NCI-H187 treated with DMSO at 0.1 percent for 48 hours (cell line): Measurements from ENCODE around the gene METTL26.

Experiments used
- DNase-seq: peaks from one replicate; lab custom pipeline; 2025; lab: John Stamatoyannopoulos, UW

METTL26 gene

DNA sequence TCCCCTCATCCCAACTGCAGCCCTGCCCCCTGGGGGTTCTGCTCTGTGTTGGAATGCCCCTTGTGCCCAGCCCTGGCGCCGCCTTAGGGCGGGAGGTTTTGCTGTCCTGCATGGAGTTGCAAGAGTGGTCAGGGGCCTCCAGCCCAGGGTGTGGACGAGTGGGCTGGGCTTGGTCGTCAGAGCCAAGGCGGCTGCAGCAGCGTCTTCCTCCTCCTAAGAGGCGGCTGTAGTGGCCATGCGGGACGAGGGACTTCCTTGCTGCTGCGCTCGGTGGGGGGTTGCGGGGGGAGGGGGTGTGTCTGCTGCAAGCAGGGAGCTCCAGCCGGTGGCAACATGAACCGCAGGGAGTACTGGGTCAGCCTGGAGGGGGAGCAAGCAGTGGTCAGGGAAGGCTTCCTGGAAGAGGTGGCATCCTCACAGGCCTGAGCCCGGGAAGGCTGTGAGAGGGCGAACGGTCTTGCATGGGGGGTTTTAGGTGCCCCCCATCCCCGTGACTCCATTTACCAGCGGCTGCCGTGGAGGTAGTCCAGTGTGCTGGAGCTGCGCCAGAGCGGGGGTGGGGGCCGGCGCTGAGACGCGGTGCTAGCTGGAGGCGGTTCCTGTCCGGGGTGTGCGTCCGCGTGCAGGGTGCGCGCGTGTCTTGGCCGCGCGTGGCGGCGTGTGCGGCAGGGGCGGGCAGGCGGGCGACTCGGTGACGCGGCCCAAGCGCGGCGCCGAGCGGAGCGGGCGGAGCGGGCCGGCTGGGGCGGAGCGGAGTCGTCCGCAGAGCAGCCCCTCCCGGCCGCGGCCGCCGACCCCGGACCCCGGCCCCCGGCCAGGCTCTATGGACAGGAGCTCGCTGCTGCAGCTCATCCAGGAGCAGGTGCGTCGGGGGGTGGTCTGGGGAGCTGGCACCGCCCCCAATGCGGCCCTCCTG is 39.1 kb upstream of the METTL26 start, which contains the start of gene RHBDL1:
Gene RHBDL1 (plus strand): TSS at position 704 of the 916 bp plus-strand sequence. CDS start 120 bp downstream, at position 824.
- no peak for DNase-seq

DNA sequence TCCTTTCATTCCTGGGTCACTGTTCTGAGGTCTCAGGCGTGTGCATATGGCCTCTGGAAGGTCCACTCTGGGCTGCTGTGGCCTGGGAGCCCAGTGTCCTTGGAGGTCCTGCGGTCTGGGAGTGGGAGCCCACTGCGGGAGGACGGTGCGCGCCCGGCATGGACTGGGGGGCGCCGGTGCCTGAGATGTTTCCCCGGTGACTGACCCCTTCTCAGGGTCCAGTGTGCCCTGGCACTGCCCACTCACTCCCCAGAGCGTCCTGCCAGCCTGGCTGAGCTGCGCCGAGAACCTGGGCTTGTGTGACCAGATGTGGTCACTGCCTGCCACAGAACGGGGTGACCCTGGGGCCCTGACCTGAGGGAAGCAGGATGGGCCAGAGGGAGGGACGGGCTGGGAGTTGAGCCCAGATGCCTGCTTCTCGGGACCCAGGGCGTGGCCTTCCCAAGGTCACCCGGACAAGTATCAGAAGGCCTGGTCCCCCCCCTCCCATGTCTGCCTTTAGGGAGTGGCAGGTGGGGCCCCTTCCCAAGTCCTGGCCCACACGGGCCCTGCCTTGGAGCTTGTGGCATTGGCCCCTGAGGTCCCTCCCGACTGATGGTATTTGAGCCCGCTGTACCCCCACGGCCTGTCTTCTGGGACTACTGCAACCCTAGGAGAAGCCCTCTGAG is 38.2 kb upstream of the METTL26 start:
- no peak for DNase-seq

DNA sequence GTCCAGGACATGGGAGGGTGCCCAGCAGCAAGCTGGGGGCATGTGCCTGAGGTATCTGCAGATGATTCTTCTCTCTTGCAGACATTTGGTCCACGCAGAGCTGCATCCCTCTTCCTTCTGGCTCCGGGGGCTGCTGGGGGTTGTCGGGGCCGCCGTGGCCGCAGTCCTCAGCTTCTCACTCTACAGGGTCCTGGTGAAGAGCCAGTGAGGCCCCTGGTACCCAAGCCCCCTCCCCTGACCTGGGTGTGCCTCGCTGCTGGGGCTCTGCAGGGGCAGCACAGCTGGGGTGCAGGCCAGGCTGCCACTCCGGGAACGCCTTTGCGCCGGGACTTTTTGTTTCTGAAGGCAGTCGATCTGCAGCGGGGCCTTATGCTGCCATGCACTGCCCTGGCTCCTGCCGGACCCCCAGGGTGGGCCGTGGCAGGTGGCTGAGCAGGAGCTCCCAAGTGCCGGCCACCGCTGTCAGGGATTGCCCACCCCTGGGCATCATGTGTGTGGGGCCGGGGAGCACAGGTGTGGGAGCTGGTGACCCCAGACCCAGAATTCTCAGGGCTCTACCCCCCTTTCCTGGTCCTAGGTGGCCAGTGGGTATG is 37.4 kb upstream of the METTL26 start:
- DNase-seq, result no peak

DNA sequence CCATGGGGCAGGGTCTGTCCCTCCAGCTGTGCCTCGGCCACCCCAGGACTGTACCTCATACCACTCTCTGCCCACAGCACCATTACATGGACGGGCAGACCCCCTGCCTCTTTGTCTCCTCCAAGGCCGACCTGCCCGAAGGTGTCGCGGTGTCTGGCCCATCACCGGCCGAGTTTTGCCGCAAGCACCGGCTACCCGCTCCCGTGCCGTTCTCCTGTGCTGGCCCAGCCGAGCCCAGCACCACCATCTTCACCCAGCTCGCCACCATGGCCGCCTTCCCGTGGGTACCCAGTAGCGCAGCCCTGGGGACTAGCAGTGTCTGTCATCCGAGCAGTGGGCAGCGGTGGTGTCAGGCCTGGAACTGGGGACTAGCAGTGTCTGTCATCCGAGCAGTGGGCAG is 36.7 kb upstream of the METTL26 start:
- DNase-seq, result no peak

DNA sequence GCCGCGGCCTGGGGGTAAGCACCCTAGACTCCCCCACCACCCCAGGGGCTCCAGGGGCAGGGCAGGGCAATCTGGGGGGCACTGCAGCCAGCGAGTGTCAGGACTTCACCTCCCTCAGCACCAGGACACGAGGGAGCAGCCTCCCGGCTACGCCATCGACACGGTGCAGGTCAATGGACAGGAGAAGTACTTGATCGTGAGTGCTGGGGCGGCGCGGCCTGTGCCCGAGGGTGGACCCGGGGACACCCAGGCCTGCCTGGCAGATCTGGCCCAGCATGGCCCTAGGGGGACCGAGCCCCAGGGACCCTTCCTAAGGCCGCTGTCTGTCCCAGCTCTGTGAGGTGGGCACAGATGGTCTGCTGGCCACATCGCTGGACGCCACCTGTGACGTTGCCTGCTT is 36.3 kb upstream of the METTL26 start:
- no peak for DNase-seq

DNA sequence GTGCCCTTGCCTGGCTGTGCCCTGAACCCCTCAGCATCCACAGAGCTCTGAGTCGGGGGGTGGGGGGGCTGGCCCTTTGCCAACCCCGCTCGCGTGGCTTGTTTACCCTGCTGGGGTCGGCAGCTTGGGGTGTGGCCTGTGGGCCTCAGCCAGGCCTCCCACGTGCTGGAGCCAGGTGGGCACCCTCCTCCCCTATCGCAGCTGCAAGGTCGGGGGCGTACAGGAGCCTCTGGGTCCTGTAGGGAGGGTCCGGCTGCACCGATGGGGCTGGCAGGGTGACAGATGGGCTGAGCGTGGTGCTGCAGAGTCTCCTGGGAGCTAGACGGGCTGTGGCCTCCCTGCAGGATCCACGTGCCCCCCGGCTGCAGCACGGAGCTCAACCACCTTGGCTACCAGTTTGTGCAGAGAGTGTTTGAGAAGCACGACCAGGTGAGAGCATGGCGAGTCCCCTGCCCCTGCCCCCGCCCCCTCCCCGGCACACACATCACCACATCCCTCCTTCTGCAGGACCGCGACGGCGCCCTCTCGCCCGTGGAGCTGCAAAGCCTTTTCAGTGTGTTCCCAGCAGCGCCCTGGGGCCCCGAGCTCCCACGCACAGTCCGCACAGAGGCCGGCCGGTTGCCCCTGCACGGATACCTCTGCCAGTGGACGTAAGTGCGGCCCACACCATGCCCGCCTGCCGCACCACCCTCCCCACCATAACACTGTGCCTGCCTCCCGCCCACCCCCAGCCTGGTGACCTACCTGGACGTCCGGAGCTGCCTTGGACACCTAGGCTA is 35.4 kb upstream of the METTL26 start:
- no peak for DNase-seq

DNA sequence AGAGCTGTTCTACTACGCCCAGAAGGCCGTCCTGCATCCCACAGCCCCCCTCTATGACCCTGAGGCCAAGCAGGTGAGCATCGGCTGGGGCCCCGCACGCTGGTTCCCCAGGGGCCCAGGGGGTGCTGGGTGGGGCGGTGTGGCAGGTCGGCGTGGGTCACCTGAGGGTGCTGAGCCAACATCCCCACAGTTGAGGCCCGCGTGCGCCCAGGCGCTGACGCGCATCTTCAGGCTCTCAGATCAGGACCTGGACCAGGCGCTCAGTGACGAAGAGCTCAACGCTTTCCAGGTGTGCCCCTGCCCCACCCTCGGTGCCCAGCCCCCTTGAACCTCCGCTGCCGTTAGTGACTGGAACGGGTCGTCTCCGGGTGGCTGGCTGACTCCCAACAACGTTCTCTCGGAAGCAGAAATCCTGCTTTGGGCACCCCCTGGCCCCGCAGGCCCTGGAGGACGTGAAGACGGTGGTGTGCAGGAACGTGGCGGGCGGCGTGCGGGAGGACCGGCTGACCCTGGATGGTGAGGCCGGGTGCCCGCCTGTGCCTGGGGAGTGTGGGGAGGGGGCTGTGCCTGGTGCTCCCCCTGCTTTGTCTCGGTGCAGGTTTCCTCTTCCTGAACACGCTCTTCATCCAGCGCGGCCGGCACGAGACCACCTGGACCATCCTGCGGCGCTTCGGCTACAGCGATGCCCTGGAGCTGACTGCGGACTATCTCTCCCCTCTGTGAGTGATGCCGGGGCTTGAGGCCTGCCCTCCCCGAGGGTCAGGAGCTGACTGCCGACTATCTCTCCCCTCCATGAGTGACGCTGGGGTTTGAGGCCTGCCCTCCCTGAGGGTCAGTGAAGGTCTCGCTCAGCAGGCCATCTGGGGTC is 34.6 kb upstream of the METTL26 start:
- DNase-seq, result no peak

DNA sequence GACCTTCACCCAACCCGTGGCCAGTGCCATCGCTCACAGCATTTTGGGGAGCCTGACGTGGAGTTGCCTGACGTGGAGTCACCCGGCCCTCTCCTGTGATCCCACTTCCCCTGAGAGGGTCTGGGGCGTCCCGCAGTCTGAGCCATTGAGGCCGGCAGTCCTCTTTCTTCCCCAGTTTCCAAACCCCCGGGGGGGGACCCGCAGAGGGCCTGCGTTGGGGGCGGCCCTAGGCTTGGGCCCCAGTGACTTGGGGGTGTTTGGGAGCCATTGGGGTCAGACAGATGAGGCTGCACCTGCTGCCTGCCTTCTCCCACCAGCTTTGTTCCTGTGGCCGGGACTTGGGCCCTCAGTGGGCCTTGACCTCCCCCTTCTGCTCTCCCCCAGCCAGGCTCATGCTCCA is 33.6 kb upstream of the METTL26 start:
- DNase-seq, result no peak

DNA sequence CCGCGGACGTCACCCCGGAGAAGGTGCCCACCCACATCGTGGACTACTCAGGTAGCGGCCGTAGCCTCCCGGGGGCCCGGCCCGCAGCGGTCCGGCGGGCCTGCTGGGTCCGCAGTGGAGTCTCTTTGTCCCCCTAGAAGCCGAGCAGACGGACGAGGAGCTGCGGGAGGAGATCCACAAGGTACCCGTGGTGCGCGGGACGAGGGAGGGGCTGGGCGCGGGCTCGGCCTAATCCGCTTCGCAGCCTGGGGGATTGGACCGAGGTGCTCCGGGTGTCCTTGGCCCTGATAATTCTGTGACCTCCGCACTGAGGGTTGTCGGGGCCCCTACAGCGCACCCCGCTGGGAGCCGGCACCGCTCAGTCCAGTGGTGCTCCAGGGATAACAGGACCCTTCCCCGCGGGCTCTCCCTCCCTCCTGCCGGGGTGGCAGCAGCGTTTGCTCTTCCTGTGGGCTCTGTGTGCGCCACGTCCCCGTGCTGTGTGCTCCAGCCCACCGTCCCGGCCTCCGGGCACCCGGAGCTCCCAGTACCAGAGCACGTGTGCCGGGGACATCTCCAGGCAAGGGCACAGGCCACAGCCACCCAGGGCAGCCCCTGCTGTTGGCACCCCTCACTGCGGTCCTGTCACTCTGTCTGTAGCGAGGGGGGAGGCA is 32.5 kb upstream of the METTL26 start:
- no peak for DNase-seq

DNA sequence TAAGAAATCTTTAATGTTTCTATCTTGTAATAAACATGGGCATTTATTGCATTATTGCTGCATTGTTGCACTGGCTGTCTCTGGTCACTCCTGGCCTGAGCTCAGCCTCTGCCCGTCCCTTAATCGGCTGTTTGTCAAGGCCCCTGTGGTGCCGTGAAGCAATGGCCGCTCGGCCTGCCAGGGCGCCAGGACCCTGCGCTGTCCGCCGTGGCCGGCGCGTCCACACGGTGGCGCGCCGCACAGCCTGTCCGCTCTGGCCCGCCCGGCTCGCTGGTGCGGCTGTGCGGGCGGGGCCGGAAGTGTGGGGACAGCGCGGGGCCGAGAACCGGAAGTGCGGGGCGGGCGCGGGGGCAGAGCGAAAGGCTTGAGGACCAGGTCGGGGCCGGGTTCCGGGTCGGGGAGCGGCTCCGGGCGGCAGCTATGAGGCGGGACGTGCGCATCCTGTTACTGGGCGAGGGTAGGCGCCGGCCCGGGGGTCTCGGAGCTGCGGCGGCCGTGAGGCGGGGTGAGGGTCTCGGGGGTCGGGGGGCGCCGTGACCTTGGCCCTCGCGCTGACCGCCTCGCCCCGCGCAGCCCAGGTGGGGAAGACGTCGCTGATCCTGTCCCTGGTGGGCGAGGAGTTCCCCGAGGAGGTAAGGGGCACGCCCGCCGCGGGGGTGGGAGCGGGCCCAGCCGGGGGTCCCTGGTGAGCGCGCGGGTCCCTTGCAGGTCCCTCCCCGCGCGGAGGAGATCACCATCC is 31.8 kb upstream of the METTL26 start, which contains the start of gene RHOT2:
Gene RHOT2 (plus strand): TSS at position 353 of the 739 bp plus-strand sequence. CDS start 68 bp downstream, at position 421.
- peak; percentile 83 for DNase-seq

DNA sequence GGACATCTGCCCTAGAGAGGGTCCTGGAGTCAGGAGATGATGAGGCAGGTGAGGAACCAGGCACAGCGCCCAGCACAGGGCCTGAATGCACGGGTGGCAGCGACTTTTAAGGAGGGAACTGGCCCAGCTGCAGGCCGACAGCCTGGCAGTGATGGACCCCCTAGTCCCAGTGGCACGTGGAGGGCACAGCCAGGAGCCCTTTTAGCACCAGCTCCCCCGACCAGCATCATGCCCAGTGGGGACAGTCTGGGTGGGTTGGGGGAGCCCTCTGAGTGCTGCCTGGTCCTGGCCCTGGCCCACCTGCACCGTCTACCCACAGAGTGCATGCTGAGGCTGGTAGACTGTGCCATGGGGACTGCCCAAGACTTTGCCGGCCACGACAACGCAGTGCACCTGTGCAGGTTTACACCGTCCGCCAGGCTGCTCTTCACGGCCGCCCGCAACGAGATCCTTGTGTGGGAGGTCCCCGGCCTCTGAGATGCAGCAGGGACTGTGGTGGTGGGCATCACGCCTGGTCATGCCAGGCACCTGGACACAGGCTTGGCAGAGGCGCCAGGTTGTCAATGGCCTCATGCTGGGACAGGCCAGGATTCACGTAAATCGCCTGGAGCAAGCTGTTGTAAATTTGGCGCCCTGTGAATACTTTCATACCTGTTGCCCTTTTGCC is 31.1 kb upstream of the METTL26 start:
- no peak for DNase-seq

DNA sequence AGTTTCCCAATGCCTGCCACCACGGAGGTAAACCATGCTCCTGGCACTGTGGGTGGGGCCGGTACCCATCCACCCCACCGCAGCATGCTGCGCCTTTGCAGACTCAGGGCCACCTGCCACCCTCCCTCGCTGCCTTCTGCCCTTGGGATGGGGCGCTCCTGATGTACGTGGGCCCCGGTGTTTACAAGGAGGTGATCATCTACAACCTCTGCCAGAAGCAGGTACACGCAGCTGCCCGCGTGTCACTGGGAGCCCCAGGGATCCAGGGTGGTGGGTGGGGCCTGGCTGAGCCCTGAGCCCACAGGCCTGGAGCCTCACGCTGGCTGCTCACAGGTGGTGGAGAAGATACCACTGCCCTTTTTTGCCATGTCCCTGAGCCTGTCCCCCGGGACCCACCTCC is 30.5 kb upstream of the METTL26 start:
- DNase-seq, result no peak

DNA sequence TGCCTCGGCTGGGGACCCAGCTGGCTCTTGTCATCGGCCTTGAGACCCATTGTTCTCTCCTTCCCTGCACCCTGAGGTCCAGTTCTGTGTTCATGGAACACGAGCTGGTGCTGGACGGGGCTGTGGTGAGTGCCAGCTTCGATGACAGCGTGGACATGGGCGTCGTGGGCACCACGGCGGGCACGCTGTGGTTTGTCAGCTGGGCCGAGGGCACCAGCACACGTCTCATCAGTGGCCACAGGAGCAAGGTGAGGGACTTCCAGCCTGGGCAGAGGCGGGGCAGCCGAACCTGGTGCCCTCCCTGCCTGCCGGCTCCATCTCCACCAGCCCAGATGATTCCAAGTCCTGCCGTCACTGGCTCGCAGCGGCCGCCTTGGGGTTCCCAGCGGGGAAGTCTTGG is 26.5 kb upstream of the METTL26 start:
- no peak for DNase-seq

DNA sequence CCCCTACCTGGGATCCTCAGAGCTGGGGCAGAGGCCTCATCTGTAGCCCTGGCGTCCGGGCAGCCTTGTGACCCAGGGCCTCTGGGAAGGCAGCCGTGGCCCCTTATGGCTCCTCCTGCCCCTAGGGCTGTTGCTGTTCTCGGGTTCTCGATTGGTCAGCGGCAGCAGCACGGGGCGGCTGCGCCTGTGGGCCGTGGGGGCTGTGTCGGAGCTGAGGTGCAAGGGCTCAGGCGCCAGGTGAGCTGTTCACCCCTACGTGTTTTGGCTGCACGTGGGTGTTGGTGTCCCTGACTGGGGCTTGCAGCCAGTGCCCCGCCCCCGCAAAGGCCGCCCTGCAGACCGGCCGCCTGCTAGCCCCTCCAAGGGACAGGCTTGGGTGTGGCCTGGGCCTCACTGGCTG is 26.0 kb upstream of the METTL26 start:
- no peak for DNase-seq

DNA sequence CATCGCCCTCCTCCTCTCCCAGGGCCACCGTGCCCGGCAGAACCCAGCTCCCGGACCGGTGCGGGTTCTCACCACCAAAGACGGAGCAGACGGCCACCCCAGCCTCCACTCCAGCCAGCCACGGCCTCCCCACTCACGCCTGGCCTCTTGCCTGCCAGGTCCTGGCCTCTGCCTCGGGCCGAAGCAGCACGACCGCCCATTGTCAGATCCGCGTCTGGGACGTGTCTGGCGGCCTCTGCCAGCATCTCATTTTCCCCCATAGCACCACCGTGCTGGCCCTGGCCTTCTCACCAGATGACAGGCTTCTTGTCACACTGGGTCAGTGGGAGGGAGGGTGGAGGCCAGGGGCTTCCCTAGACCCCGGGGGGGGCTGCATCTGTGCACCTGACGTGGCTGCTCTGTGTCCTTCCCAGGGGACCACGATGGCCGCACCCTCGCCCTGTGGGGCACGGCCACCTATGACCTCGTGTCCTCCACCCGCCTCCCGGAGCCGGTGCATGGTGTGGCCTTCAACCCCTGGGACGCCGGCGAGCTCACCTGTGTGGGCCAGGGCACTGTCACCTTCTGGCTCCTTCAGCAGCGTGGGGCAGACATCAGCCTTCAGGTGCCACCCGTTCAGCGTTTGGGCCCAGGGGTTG is 25.2 kb upstream of the METTL26 start:
- DNase-seq, result no peak

DNA sequence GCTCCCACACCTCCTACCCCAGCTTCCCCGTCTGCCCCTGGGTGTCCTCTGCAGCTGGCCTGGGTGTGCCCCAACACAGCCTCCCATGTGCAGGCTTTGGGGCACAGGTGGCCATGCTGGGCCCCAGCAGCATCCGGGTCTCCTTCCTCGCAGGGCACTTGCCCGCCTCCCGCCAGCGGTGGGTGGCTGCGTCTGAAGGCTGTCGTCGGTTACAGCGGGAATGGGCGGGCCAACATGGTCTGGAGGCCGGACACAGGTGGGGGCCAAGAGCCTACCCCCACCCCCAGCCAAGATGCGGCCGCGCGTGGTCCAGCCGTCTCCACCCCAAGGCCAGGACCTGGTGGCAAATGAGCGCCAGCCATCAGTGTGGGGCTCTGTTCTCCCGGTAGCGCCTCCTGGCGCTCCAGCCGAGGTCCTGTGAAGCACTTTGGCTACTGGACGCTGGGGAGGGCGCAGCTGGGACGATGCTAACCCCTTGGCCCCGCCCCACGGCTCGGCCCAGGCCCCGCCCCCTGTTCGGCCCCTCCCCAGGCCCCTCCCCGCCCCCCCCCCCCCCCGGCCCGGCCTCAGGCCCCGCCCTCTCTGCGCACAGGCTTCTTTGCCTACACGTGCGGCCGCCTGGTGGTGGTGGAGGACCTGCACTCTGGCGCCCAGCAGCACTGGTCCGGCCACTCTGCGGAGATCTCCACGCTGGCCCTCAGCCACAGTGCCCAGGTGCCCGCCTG is 24.5 kb upstream of the METTL26 start:
- peak; percentile 81 for DNase-seq

DNA sequence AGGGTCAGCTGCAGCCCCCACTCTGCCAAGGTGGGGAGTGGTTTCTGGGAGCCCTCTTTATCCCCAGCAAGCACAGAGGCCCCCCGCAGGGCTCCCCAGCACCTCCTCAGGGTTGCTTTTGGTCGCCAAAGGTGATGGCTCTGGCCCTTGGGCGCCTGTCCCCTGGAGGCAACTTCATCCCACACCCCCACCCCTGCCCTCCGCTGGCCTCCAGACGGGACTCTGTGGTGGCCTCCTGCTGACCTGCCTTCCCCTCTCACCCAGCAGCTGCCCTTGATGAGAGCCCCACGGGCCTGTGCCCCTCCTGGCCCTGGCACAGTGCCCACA is 24.0 kb upstream of the METTL26 start:
- no peak for DNase-seq

DNA sequence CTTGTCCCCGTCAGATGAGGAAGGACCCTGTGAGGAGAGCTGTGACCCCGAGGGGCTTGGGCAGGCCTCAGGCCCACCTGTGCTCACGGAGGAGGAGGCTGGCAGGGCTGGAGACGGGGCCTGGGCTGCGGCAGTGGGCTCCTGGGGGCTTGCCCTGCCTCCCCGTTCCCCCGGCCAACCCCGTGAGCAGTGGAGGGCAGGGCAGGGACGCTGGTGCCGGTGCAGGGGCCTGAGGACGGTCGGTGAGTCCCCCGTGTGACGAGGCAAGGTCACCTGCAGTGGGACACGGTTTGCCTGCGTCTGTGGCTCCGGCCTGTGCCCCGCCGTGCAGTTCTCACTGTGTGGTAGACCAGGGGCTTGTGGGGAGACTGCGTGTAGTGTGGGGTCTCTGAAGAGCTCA is 23.5 kb upstream of the METTL26 start:
- no peak for DNase-seq
